WTC11 (cell line): Measurements from ENCODE around the gene KIT. TPM values are rescaled to one million over a fixed set of nuclear protein-coding genes. Genes with fewer than 3 reads are reported as not detected.

Experiments
- ATAC-seq: fragments of 200-7000 bp; cut with Tn5 transposase; 2 replicates; pipeline ENCODE4 v1.10.0; 2021; ENCODE audit warnings: mild to moderate bottlenecking, moderate library complexity
- CTCF ChIA-PET: fragments of 300-600 bp; sonication (Branson Sonifier 250); formaldehyde crosslinking; loops from one replicate; lab custom pipeline; 2021; ENCODE audit warnings: antibody characterized with exemption; lab: Charles Lee
- POLR2A ChIA-PET: fragments of 350-600 bp; sonication (Branson Sonifier 250); formaldehyde crosslinking; loops from one replicate; lab custom pipeline; 2021; ENCODE audit warnings: antibody characterized with exemption; lab: Charles Lee
- DNase-seq: peaks from one replicate; pipeline ENCODE4 v3.0.0; 2021; ENCODE audit warnings: low spot score
- H3K27ac Mint-ChIP-seq: 2 replicates; pipeline ENCODE4 v1.8.0; 2021; ENCODE audit warnings: mixed read lengths
- H3K27me3 Mint-ChIP-seq: 2 replicates; pipeline ENCODE4 v1.8.0; 2021; ENCODE audit warnings: low read depth, mild to moderate bottlenecking, moderate library complexity, mixed read lengths
- H3K36me3 Mint-ChIP-seq: 2 replicates; pipeline ENCODE4 v1.8.0; 2021; ENCODE audit warnings: mixed read lengths
- H3K4me1 Mint-ChIP-seq: 2 replicates; pipeline ENCODE4 v1.8.0; 2022; ENCODE audit warnings: mixed read lengths
- H3K4me3 Mint-ChIP-seq: 2 replicates; pipeline ENCODE4 v1.8.0; 2021; ENCODE audit warnings: mild to moderate bottlenecking, moderate library complexity, mixed read lengths
- H3K9me3 Mint-ChIP-seq: 2 replicates; pipeline ENCODE4 v1.8.0; 2021; ENCODE audit warnings: mixed read lengths
- ATF1 ChIP-seq: sonication (generic); formaldehyde crosslinking; IDR thresholded peaks from 2 replicates; pipeline ENCODE4 v1.8.1; 2023; ENCODE audit warnings: mild to moderate bottlenecking, moderate library complexity, missing genetic modification reagents
- CREM ChIP-seq: sonication (generic); formaldehyde crosslinking; IDR thresholded peaks from 2 replicates; pipeline ENCODE4 v1.8.1; 2022; ENCODE audit warnings: mild to moderate bottlenecking, missing genetic modification reagents, moderate library complexity
- ELF4 ChIP-seq: sonication (generic); formaldehyde crosslinking; IDR thresholded peaks from 2 replicates; pipeline ENCODE4 v1.8.1; 2022; ENCODE audit warnings: low read depth, mild to moderate bottlenecking, moderate library complexity, missing genetic modification reagents
- FOXK1 ChIP-seq: sonication (generic); formaldehyde crosslinking; IDR thresholded peaks from 2 replicates; pipeline ENCODE4 v1.8.0; 2022; ENCODE audit warnings: mild to moderate bottlenecking, moderate library complexity, missing genetic modification reagents
- FOXP1 ChIP-seq: sonication (generic); formaldehyde crosslinking; IDR thresholded peaks from 2 replicates; pipeline ENCODE4 v1.8.0; 2022; ENCODE audit warnings: missing genetic modification reagents, mild to moderate bottlenecking, moderate library complexity, borderline replicate concordance
- GRHL2 ChIP-seq: fragments of 250-450 bp; sonication (Bioruptor Pico); IDR thresholded peaks from 2 replicates; pipeline ENCODE4 v1.8.0; 2022; ENCODE audit warnings: mild to moderate bottlenecking, moderate library complexity; ENCODE audit not compliant: insufficient replicate concordance, severe bottlenecking
- HMGA2 ChIP-seq: fragments of 250-450 bp; sonication (Bioruptor Pico); IDR thresholded peaks from 2 replicates; pipeline ENCODE4 v1.4.0; 2021; ENCODE audit warnings: mild to moderate bottlenecking, moderate library complexity
- KAT7 ChIP-seq: sonication (generic); formaldehyde crosslinking; IDR thresholded peaks from 2 replicates; pipeline ENCODE4 v1.8.1; 2023; ENCODE audit warnings: missing genetic modification reagents, mild to moderate bottlenecking, borderline replicate concordance
- NFE2L1 ChIP-seq: sonication (generic); formaldehyde crosslinking; IDR thresholded peaks from 2 replicates; pipeline ENCODE4 v1.8.1; 2023; ENCODE audit warnings: missing genetic modification reagents
- NFYB ChIP-seq: sonication (generic); formaldehyde crosslinking; conservative IDR thresholded peaks from 2 replicates; pipeline ENCODE4 v1.8.0; 2022; ENCODE audit warnings: low read depth, missing genetic modification reagents
- NR1H2 ChIP-seq: sonication (generic); formaldehyde crosslinking; IDR thresholded peaks from 2 replicates; pipeline ENCODE4 v1.9.0; 2021; ENCODE audit warnings: mild to moderate bottlenecking, moderate library complexity, missing genetic modification reagents
- NR2C2 ChIP-seq: sonication (generic); formaldehyde crosslinking; IDR thresholded peaks from 2 replicates; pipeline ENCODE4 v1.8.0; 2022; ENCODE audit warnings: mild to moderate bottlenecking, missing genetic modification reagents
- RORB ChIP-seq: fragments of 250-450 bp; sonication (Bioruptor Pico); IDR thresholded peaks from 2 replicates; pipeline ENCODE4 v1.9.0; 2021; ENCODE audit warnings: mild to moderate bottlenecking
- SMAD3 ChIP-seq: sonication (generic); formaldehyde crosslinking; IDR thresholded peaks from 2 replicates; pipeline ENCODE4 v1.8.0; 2022; ENCODE audit warnings: missing genetic modification reagents, mild to moderate bottlenecking, borderline replicate concordance
- SMAD4 ChIP-seq: sonication (generic); formaldehyde crosslinking; IDR thresholded peaks from 2 replicates; pipeline ENCODE4 v1.8.0; 2022; ENCODE audit warnings: mild to moderate bottlenecking, missing genetic modification reagents
- SP1 ChIP-seq: sonication (generic); formaldehyde crosslinking; conservative IDR thresholded peaks from 2 replicates; pipeline ENCODE4 v1.8.1; 2022; ENCODE audit warnings: missing genetic modification reagents
- TEAD4 ChIP-seq: sonication (generic); formaldehyde crosslinking; IDR thresholded peaks from 2 replicates; pipeline ENCODE4 v1.8.0; 2022; ENCODE audit warnings: mild to moderate bottlenecking, missing genetic modification reagents
- ZNF423 ChIP-seq: fragments of 250-450 bp; sonication (Bioruptor Pico); IDR thresholded peaks from 2 replicates; pipeline ENCODE4 v2.1.2; 2022; ENCODE audit warnings: mild to moderate bottlenecking, moderate library complexity
- total RNA-seq: library from RNA; stranded (reverse); gene quantifications from 3 replicates; pipeline ENCODE4 v1.2.3, GENCODE V29; 2021
- TF ChIP-seq, protein P1 (sequence below): fragments of 200-600 bp; IDR thresholded peaks from 2 replicates; pipeline ENCODE4 v1.8.0; 2022; ENCODE audit warnings: antibody characterized with exemption
- TF ChIP-seq, protein P2 (sequence below): fragments of 250-450 bp; sonication (Bioruptor Pico); IDR thresholded peaks from 2 replicates; pipeline ENCODE4 v1.9.0; 2021; ENCODE audit warnings: mild to moderate bottlenecking
- TF ChIP-seq, protein P3 (sequence below): sonication (generic); formaldehyde crosslinking; IDR thresholded peaks from 2 replicates; pipeline ENCODE4 v1.8.0; 2022; ENCODE audit warnings: mild to moderate bottlenecking, missing genetic modification reagents
- TF ChIP-seq, protein P4 (sequence below): sonication (generic); formaldehyde crosslinking; conservative IDR thresholded peaks from 2 replicates; pipeline ENCODE4 v1.8.1; 2023; ENCODE audit warnings: mild to moderate bottlenecking, low read depth, missing genetic modification reagents, moderate library complexity
- TF ChIP-seq, protein P5 (sequence below): sonication (generic); formaldehyde crosslinking; IDR thresholded peaks from 2 replicates; pipeline ENCODE4 v1.8.0; 2023; ENCODE audit warnings: mild to moderate bottlenecking, missing genetic modification reagents

Gene KIT
- total RNA-seq, 1 experiment from 2014 or later, result 23.3 TPM

DNA sequence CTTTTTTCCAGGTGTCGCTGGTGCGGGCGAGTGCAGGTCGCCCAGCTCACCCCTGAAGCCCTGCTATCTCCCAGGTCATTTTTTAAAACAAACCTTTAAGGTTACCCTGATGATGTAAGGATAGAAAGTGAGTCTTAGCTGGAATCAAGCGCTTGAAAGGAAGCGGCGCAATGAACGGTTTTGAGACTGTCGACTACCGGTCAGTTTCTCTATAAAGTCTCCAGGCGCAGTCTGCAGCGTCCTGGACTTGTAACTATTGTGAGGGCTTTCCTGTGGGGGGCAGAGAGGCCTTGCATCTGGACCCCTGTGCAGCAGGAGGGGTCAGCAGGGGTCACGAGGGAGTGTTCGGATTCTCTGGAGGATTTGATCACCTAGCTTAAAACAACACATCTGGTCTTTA, 1.6 kb downstream of the KIT start (continued):
- TF ChIP-seq, protein P1, sequence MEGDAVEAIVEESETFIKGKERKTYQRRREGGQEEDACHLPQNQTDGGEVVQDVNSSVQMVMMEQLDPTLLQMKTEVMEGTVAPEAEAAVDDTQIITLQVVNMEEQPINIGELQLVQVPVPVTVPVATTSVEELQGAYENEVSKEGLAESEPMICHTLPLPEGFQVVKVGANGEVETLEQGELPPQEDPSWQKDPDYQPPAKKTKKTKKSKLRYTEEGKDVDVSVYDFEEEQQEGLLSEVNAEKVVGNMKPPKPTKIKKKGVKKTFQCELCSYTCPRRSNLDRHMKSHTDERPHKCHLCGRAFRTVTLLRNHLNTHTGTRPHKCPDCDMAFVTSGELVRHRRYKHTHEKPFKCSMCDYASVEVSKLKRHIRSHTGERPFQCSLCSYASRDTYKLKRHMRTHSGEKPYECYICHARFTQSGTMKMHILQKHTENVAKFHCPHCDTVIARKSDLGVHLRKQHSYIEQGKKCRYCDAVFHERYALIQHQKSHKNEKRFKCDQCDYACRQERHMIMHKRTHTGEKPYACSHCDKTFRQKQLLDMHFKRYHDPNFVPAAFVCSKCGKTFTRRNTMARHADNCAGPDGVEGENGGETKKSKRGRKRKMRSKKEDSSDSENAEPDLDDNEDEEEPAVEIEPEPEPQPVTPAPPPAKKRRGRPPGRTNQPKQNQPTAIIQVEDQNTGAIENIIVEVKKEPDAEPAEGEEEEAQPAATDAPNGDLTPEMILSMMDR, result no peak
- TF ChIP-seq FOXK1 (CRISPR knock-in tag) (no peak), SMAD3 (no peak)
- TF ChIP-seq, protein P2, sequence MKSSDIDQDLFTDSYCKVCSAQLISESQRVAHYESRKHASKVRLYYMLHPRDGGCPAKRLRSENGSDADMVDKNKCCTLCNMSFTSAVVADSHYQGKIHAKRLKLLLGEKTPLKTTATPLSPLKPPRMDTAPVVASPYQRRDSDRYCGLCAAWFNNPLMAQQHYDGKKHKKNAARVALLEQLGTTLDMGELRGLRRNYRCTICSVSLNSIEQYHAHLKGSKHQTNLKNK (CRISPR knock-in tag), result no peak

DNA sequence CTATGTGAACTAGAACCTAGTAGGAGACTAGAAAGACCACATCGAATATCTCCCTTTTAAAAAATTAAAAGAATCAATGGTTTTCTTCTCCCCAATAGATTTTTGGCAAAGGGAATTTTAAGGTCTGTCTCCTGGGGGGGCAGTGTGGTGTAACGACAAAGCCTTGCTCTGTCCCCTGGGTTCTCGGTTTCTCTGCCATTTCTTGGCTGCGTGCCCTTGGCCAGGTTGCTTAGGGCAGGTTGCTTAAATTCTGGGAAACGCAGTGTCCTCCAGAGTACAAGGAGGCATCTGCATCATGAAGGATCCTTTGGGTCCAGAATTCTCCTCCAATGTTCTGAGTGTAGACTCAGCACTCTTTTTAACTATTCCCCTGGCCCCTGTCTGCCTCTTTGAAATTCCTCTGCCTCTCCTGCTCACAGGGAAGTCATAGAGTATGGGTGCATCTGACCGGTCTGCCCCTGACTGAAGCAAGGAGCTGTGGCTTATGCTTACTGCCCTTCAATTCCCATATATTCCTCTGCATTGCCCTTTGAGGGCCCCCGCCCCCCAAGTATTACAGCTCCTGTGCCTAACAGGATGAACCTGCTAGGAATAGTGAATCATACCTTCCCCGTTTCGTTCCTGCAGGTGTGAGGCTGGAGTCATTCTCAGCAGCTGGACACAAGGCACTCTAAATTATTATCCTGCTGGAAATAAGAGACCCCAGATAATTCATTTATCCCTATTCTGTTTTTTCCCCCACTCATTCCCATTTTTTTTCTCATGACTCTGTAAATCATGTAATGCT, 2.2 kb downstream of the KIT start:
- CTCF ChIA-PET, result interaction anchor here (1.1 to 1.5 kb wide), 3 partner anchors 10 to 301 kb away, joined by 4 to 6 read pairs (median 4); no protein-coding TSS in a partner anchor
- peaks cover 53% of the 10 kb centered on the region for H3K27me3 Mint-ChIP-seq
- no peaks in the 10 kb centered on the region for H3K36me3 Mint-ChIP-seq
- no peak overlapping the region for H3K27ac Mint-ChIP-seq
- POLR2A ChIA-PET, result interaction anchor here (1.2 kb wide), 1 partner anchor 10 kb away, joined by 3 read pairs; no protein-coding TSS in a partner anchor
- H3K4me3 Mint-ChIP-seq, result peak overlapping the region; percentile 85
- ATAC-seq (no peak), DNase-seq (no peak)
- TF ChIP-seq HMGA2 (no peak), TEAD4 (no peak), FOXP1 (CRISPR knock-in tag) (no peak), NFE2L1 (no peak), SMAD3 (no peak), KAT7 (CRISPR knock-in tag) (no peak)
- TF ChIP-seq, protein P3, sequence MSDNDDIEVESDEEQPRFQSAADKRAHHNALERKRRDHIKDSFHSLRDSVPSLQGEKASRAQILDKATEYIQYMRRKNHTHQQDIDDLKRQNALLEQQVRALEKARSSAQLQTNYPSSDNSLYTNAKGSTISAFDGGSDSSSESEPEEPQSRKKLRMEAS (CRISPR knock-in tag), result no peak
- TF ChIP-seq, protein P4, sequence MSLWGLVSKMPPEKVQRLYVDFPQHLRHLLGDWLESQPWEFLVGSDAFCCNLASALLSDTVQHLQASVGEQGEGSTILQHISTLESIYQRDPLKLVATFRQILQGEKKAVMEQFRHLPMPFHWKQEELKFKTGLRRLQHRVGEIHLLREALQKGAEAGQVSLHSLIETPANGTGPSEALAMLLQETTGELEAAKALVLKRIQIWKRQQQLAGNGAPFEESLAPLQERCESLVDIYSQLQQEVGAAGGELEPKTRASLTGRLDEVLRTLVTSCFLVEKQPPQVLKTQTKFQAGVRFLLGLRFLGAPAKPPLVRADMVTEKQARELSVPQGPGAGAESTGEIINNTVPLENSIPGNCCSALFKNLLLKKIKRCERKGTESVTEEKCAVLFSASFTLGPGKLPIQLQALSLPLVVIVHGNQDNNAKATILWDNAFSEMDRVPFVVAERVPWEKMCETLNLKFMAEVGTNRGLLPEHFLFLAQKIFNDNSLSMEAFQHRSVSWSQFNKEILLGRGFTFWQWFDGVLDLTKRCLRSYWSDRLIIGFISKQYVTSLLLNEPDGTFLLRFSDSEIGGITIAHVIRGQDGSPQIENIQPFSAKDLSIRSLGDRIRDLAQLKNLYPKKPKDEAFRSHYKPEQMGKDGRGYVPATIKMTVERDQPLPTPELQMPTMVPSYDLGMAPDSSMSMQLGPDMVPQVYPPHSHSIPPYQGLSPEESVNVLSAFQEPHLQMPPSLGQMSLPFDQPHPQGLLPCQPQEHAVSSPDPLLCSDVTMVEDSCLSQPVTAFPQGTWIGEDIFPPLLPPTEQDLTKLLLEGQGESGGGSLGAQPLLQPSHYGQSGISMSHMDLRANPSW (CRISPR knock-in tag), result no peak
- no peaks in the 10 kb centered on the region for H3K9me3 Mint-ChIP-seq
- H3K4me1 Mint-ChIP-seq, result peaks cover 50% of the 10 kb centered on the region

DNA sequence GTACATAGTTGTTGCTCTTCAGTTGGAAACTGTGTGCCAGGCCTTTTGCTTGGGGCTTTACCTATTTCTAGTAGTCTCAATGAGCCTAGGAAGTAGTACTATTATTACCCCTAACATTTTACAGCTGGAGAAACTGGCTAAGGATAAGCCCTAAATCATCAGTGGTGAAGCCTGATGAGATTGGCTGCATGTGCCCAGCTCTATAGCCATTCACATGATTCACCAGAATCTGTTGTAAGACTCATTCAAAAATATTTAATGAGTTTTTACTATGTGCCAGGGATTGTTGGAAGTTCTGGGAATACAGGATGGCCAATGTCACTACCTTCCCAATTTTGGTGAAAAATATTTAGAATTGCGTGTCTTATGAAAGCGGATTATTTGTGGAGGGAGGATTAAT, 2.8 kb downstream of the KIT start:
- peak overlapping the region; percentile 85 for H3K4me3 Mint-ChIP-seq
- DNase-seq (no peak), ATAC-seq (no peak)
- ChIA-PET CTCF (interaction anchor here (1.5 kb wide), 2 partner anchors 9 to 300 kb away, joined by 4 to 6 read pairs; no protein-coding TSS in a partner anchor), POLR2A (no interaction called here)
- H3K4me1 Mint-ChIP-seq, result peaks cover 55% of the 10 kb centered on the region
- no peak overlapping the region for H3K27ac Mint-ChIP-seq
- no peaks in the 10 kb centered on the region for H3K9me3 Mint-ChIP-seq
- H3K36me3 Mint-ChIP-seq, result no peaks in the 10 kb centered on the region
- H3K27me3 Mint-ChIP-seq, result peaks cover 48% of the 10 kb centered on the region
- TF ChIP-seq ELF4 (CRISPR knock-in tag) (no peak), NFYB (CRISPR knock-in tag) (no peak), GRHL2 (CRISPR knock-in tag) (no peak), SP1 (CRISPR knock-in tag) (no peak), TEAD4 (no peak), SMAD4 (CRISPR knock-in tag) (no peak), RORB (CRISPR knock-in tag) (no peak), NR1H2 (CRISPR knock-in tag) (no peak), NR2C2 (CRISPR knock-in tag) (no peak), CREM (CRISPR knock-in tag) (no peak), ZNF423 (CRISPR knock-in tag) (no peak), ATF1 (CRISPR knock-in tag) (no peak), NFE2L1 (no peak)
- TF ChIP-seq, protein P2 (CRISPR knock-in tag), result no peak
- TF ChIP-seq, protein P5, sequence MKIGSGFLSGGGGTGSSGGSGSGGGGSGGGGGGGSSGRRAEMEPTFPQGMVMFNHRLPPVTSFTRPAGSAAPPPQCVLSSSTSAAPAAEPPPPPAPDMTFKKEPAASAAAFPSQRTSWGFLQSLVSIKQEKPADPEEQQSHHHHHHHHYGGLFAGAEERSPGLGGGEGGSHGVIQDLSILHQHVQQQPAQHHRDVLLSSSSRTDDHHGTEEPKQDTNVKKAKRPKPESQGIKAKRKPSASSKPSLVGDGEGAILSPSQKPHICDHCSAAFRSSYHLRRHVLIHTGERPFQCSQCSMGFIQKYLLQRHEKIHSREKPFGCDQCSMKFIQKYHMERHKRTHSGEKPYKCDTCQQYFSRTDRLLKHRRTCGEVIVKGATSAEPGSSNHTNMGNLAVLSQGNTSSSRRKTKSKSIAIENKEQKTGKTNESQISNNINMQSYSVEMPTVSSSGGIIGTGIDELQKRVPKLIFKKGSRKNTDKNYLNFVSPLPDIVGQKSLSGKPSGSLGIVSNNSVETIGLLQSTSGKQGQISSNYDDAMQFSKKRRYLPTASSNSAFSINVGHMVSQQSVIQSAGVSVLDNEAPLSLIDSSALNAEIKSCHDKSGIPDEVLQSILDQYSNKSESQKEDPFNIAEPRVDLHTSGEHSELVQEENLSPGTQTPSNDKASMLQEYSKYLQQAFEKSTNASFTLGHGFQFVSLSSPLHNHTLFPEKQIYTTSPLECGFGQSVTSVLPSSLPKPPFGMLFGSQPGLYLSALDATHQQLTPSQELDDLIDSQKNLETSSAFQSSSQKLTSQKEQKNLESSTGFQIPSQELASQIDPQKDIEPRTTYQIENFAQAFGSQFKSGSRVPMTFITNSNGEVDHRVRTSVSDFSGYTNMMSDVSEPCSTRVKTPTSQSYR (CRISPR knock-in tag), result no peak
